Activated CD4-positive, alpha-beta T cell treated with anti-CD3 and anti-CD28 coated beads, Interleukin-2, amount 50 U/mL, for 24 hours (primary cell): ENCODE results near the gene PTPRG.
"Not testable (repeated sequence)": the region's sequence is repeated elsewhere in the genome, so short reads cannot be mapped to it uniquely, and the experiment has no call there.

Experiments
- DNase-seq, 2 donors: peaks; one replicate each; pipeline ENCODE4 v3.0.0-alpha.2; 2020; ENCODE audit warnings: low read depth in 1 of 2, low spot score in 1 of 2

The PTPRG gene

DNA sequence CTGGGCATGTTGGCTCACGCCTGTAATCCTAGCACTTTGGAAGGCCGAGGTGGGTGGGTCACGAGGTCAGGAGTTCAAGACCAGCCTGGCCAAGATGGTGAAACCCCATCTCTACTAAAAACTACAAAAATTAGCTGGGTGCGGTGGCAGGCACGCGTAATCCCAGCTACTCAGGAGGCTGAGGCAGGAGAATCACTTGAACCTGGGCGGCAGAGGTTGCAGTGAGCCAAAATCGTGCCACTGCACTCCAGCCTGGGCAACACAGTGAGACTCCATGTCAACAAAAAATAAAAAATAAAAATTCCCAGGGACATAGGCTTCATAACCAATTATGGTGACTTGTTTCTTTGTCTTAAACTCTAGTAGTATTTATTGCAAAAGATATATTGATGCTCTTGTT is 155.3 kb downstream of the PTPRG start:
- DNase-seq: not testable (repeated sequence)

DNA sequence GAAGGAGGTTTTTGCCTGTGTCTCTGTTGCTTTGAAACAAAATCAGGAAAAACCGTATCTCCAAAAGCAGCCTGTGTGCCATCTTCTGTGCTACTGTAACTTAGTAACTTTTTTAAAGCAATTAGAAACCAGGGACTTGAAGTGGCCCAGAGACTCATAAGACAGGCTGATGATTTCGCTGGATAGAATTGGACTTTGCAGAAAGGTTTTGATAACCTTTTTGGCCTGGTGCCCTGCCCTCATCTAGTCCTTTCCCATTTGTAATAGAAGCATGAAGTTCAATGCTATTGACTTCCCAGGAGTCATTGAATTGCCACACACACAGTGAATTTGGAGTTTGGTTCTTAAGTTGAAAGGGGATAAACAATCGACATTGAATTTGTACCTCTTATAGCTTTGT is 157.2 kb downstream of the PTPRG start:
- no peak for DNase-seq

DNA sequence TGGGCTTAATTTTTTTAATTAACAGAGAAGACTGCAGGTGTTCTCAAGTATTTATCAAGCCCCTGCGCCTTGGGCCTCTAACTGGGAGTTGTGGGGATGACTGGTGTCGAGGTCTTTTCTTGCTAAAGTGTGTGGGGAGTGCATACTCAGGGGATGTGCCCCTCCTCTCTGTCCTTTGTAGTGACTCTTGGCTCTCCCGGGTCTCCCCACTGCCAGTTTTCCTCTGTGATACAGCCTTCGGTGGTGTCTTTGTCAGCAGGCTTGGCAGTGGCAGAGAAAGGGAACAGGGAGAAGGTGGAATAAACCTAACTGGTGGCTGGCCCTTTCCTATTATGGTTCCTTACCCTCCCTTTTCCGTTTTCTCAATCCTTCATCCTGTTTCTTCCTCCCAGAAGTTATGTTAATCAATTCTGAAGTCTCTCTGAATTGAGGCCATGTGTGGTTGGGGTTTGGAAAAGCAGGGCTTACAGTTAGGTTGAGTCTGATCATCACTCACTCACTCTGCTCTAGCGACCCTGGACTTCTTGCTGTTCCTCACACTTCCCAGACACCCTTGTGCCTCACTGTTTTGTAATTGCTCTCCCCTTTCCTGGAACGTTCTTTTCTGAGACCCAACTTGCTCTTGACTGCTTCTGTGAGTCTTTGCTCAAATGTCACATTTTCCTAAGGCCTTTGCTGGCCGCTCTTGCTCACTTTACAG is 158.1 kb downstream of the PTPRG start:
- no peak for DNase-seq

DNA sequence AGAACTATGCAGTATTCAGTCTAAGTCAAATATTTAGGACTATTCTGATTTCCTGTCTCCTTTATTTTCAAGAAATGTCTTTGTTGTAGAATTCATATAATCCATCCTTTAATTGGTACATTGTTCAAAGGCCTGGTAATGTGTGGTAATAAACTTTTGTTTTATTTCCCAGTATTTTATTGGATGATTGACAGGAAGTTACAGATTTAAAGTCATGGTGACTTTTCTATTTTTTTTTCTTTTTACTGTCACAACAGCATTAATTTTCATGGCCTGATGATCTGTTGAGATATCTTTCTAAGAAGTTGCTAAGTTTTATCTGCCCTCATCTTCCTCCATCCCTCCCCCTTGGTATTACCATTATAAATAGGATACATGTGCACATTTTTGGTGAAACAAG is 161.7 kb downstream of the PTPRG start:
- no peak for DNase-seq

DNA sequence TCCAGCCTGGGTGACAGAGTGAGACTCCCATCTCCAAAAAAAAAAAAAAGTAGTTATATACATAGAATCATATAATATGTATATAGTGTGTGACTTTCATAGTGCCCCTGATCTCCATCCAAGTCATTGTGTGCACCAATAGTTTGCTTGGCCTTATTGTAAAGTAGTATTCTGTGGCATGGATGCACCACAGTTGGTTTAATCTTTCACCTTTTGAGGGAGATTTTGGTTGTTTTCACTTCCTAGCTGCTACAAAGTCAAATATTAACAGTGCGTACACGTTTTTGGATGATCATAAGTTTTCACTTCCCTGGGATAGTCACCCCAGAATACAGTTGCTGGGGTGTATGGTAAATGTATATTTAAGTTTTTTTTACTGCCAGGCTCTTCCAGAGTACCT is 162.8 kb downstream of the PTPRG start:
- DNase-seq: no peak

DNA sequence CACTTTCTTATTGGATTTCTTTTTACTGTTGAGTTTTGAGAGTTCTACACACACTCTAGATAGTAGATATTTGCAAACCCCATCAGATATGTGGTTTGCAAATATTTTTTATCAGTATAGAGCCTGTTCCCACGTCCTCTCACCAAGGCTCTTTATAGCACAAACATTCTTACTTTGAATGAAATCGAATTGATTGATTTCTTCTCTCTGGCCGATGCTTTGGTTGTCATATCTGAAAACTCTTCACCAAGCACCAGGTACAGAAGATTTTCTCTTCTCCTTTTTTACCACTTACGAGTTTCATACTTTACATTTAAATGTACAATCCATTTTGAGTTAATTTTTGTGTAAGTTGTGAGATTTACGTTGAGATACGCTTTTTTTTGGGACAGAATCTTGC is 163.4 kb downstream of the PTPRG start:
- no peak for DNase-seq

DNA sequence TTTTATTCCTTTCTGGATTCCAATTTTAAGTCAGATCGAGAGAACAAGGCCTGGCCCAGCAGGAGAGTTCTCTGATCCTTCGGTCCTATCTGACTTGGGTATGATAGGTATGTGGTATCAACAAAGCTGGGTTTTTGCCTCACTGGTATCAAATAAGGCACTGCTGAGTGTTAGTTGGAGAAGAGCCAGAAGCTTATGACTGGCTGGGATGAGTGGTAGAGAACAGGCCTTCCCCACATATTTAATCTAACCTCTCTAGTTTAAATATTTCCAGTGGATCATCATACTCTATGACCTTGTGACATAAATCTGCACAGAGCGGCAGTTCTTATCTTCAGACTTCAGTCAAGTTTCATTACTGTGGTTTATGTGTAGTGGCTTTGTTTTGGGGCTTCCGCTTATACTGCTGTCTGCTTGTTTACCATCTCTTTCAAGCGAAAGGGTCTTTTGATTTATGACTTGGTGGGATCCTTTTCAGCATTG is 164.5 kb downstream of the PTPRG start:
- no peak for DNase-seq

DNA sequence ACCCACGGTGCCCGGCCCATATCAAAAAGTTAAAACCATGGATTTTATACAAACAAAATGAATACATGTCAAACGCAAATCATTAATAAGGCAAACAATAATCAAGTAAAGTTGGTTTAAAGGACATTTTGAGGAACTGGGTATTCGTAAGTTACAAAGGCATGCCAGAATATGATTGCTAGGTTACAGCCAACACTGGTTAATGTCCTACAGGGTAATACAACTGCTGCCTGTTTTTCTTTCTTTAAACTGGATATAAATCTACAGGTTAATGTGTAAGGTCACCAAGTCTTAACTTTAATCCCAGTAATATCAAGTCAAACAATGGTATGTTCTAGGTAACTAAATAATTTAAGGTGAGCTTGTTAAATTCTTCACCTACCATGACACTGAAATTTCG is 166.1 kb downstream of the PTPRG start:
- DNase-seq: no peak

DNA sequence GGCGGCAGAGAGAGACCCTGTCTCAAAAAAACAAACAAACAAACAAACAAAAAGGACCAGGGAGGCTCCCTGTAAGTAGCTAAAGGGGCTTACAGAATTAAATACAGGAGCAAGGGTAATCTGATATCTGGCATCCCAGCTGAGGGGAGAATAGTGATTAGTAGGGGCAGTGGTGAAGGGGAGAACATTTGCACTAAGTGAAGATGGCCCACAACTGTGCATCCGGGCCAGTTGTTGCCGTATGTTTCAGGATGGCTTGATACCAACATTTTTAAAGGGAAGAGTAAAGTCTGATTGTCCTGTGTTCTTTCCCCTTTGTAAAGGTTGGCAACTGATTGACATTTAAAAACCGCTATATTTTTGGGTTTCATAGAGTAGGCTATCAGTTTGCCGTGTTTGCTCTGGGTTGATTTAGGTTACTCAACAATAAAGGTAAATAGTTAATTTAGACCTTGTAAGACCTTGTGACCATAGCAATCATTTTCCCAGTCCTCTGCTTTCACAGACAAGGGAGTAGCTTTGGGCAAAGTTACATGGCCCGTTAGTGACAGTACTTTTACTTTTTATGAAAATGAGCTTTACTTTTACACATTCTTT is 167.8 kb downstream of the PTPRG start:
- no peak for DNase-seq

DNA sequence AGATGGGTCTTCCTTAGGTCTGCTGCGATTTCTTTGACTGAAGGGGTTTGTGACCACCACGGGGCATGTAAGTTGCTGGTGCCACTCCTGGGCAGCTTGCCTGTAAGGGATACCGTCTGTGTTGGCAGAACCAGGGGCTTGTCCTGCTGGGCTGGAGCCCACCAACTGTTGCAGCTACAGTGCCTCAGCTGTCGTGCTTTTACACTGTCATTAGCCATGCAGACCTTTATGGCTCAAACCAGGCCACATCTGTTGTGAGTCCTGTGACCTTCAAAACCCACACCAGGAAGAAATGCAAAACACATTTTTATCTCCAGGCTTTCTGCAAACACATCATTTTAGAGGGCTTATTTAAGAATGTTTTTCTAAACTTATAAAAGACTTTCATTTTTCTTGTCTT is 168.7 kb downstream of the PTPRG start:
- no peak for DNase-seq

DNA sequence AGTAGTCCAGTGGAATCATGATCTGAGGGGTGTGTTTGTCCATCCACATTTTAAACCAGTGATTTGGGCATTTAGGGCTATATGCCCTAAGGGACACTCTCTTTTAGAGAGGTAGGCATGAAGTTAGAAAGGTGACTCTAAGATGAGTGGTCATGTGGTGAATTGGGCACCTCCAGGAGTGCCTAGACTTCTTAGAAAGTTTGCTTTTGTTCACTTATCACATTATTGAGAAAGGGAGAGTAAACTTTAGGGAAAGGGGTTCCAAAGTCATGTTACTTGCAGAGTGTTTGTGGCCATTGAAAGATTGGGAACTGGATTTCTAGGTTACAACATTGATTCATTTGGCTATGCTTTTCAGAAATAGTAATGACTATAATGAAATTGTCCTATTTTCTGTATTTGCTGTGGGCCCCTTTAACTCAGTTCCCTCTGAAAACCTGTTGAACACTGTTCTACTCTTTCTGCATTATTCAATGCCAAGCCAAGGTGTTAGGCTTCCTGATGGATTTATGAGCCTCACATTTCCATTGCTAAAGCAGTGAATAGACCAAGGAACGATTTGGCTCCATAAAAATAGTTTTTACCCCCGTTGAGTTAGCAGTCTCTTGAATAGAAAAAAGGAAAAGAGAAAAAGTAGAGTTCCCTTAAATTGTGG is 169.3 kb downstream of the PTPRG start:
- DNase-seq: no peak

DNA sequence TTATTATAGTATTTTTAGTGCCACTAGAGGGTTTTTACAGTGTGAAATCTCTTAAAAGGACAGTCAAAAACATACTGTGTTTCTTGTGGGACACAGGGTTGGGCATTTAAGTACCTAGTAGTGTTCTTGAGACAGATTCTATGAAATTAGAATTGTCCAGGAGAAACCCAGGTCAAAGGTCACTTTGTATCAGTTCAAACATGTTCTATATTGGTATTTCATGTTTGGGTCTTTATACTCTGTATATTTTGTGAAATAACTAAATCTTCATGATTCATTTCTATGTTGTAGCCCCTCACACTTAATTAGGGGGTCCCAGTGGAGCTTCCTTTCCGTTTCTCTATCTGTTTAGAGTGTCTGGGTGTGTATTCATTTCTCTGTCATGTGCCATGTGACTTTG is 171.6 kb downstream of the PTPRG start:
- no peak for DNase-seq

DNA sequence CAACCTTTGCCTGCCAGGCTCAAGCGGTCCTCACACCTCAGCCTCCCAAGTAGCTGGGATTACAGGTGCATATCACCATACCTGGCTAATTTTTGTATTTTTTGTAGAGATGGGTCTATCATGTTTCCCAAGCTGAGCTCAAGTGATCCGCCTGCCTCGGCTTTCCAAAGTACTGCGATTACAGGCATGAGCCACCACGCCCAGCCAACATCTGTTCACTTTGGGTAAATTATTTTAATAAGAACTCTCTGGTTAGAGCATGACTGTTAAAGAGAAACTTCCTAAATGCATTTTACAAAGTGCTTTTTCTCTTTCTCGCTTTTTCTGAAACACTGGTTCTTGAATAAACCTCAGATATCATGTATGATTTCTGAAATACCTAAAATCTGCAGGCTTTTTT is 172.5 kb downstream of the PTPRG start:
- no peak for DNase-seq

DNA sequence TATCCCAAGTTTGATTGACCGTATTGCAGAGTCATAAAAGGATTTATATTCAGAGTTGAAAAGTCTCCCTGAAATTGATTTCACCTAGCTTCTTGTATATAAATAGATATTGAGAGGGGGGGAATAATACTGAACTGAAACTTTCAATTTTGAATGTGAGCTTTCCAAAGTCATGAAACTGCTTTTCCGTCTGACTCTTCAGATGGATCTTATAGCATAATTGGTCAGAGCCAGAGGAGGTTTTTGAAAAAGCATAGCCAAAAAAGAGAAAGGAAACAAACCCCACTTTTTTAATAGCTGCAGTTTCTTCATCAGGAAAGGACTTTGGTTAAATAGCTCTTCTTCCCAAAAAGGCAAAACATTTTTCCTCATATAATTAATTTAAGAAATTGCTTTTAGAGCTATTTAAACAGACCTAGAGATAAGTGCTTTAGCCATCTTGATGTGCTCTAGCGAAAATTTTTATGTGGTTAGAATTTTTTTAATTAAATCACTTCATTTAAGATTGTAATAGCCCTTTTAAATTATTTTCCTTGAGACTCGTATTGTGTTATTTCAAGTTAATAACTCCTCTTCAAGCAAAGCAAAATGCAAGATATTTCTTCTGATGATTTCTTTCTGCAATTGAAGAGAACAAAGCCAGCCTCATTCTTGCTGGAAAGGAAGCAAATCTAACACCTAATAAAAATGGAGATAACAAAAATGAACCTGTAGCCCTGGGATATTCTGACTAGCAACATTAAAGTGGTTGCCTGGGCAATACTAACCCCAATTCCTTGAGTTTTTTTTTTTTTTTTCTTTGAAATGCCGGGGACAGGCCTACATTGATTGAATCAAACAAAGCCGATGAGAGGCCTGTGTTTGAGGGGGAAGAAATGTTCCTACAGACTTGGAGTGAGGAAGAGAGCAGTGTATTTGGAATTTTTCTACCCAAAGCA is 173.6 kb downstream of the PTPRG start:
- DNase-seq: no peak

DNA sequence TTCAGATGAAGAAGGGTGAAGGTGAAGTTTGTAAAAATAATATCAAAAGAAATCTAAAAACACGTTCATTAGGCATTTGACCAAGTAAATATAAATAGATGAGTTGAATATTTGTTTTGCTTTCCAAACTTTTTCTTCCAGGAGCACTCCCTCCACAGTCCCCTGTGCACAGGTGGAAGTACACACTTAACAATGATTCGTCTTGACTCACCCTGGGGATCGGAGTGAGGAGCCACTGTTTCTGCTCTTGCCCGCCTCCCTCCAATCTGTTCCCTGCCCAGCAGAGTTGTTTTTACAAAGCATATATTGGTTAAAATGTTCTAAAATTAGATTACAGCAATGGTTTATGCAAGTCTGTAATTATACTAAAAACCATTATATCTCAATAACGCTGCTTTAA is 175.1 kb downstream of the PTPRG start:
- DNase-seq: no peak

DNA sequence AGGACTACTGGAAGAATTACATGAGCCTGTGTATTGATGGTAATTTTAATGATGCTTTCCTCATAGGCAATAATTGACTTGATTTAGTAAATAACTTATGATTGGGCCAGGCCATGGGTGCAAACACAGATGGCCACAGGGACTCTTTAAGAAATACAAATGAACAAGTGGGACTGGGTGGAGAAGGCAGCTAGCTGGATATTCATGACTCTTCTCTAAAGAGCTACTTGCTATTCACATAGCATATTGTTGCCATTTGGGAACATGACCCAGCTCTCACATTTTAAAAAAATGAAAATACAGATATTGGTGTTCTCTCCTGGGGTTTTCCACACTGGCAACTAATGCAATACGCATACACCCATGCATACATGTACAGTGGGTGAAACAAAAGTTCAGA is 178.3 kb downstream of the PTPRG start:
- no peak for DNase-seq

DNA sequence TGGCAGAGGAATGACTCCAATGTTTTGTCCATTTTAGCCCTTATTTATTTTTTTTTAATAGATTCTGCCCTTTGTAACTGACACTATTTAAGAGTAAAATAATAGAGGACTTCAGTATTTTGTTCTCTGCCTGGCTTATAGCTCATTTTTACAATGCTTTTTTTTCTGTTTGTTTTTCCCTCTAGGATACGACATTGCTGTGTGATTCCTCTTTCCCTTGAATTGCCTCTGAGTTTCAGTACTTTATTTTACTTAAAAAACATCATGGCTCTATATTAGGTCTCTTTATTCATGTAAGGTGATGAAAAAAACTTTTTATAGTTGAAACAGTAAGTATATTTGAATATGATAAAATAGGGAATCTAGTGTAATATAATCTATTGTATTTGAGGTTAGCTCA is 179.1 kb downstream of the PTPRG start:
- DNase-seq: no peak

DNA sequence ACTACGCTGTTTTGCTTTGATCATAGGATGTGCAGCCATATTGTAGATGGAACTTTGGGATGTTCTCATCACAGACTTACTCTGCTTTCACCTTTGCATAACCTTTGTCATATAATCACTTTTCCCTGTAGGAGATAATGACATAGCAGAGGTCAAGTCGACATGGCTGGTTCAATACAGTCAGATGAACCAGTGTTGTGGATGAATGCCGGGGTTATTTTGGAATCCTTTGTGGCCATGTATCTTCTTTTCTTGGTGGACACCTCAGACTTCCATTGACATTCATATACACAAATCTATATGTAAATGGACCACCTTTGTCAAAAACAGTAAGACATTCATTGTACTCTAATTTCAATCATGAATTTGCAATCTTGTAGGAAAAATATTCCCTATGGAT is 180.2 kb downstream of the PTPRG start:
- DNase-seq: no peak

DNA sequence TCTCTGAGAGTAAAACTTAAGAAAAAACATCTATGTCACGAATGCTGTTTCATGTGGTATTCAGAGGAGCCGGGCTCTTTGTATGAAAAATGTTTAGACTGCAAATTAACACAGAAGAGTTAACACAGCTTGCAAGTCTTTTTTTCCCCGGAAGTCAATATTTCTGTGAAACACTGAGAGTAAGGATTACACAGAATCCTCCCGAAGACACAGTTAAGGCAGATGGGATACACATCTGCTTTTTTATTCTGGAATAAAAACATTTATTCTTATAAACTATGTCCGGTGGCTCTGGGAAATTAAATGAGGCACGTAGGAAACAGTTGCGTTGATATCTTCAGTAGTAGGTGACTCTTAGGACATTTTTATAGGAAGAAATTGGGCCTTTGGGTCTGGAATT is 180.6 kb downstream of the PTPRG start:
- DNase-seq: no peak

DNA sequence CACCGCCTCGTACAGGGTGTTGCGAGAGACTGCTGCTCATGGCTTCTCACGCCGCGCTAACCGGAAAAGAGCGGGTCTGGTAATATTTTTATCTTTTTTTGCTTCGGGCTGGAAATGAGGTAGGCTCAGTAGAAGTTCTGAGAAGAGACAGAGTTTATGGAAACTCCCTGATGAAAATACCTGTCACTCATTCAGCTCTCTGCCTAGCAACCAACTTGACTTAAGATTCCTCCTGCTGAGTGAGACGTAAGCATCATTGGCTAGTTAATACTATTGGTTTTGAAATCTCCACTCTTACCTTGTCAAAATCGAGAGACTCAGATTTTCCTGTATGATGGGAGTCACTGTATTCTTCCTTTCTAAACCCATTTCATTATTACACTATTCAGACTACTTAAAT is 181.7 kb downstream of the PTPRG start:
- DNase-seq: no peak

DNA sequence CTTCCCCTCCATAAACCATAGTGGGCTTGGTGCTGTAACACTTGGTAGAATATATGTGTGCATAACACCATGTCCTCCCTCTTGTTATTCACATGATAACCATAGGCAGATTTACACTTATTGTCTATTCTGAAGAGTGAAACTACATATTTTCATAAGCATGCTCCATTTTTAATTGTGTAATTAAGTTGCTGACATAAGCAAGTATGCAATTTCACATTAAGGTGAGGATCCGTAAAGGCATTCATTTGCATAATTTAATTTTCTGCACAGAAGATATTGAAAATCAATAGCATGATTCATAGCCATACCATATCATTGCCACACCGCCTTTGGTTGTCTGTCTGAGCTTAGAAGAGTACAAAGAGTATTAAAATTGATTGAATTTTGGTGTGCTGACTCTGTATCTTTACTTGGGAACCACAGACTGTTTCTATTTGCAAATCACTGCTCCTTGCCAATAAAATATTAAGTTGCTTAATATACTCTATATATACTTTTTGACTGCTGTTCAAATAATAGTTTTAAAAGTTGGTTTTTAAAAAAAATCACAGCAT is 182.4 kb downstream of the PTPRG start:
- no peak for DNase-seq
